ENCODE measurements around the gene YARS1.

DNA sequence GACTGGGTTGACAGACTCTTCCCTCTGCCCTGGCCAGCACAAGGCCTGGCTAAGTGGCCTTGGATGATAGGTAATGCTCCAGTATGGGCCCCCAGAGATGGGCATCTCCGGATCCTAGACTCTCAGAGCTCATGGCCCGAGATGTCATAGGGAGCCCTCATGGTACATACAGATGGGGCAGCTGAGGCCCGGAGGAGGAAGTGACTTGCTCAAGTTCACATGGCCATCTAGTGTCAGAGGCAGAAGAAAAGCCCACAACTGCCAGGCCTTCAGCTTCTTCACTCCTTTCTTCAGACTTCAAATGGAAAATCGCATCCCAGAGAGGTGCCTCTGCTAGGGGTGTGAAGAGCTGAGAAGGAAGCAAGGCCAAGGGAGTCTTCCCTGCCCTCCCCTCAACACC is 67.8 kb downstream of the YARS1 start:
- TF ChIP-seq CTCF (conservative IDR thresholded peaks at IDR 0.05) (no peak), EZH2 (IDR thresholded peaks at IDR 0.05; ENCODE audit: low read depth) (no peak)

All from PC-9 (cell line).